WTC11 (cell line): ENCODE measurements around the gene PLCG2. TPM values are rescaled to one million over a fixed set of nuclear protein-coding genes. Genes with fewer than 3 reads are reported as not detected.
A peak's percentile ranks its signal among the peaks of the same experiment; 100 is the strongest.

Experiments used
- ATAC-seq: fragments of 200-7000 bp; cut with Tn5 transposase; 2 replicates; pipeline ENCODE4 v1.10.0; 2021; ENCODE audit warnings: mild to moderate bottlenecking, moderate library complexity
- CTCF ChIA-PET: fragments of 300-600 bp; sonication (Branson Sonifier 250); formaldehyde crosslinking; loops from one replicate; lab custom pipeline; 2021; ENCODE audit warnings: antibody characterized with exemption; lab: Charles Lee
- POLR2A ChIA-PET: fragments of 350-600 bp; sonication (Branson Sonifier 250); formaldehyde crosslinking; loops from one replicate; lab custom pipeline; 2021; ENCODE audit warnings: antibody characterized with exemption; lab: Charles Lee
- DNase-seq: peaks from one replicate; pipeline ENCODE4 v3.0.0; 2021; ENCODE audit warnings: low spot score
- H3K27ac Mint-ChIP-seq: 2 replicates; pipeline ENCODE4 v1.8.0; 2021; ENCODE audit warnings: mixed read lengths
- H3K27me3 Mint-ChIP-seq: 2 replicates; pipeline ENCODE4 v1.8.0; 2021; ENCODE audit warnings: low read depth, mild to moderate bottlenecking, moderate library complexity, mixed read lengths
- H3K36me3 Mint-ChIP-seq: 2 replicates; pipeline ENCODE4 v1.8.0; 2021; ENCODE audit warnings: mixed read lengths
- H3K4me1 Mint-ChIP-seq: 2 replicates; pipeline ENCODE4 v1.8.0; 2022; ENCODE audit warnings: mixed read lengths
- H3K4me3 Mint-ChIP-seq: 2 replicates; pipeline ENCODE4 v1.8.0; 2021; ENCODE audit warnings: mild to moderate bottlenecking, moderate library complexity, mixed read lengths
- H3K9me3 Mint-ChIP-seq: 2 replicates; pipeline ENCODE4 v1.8.0; 2021; ENCODE audit warnings: mixed read lengths
- AFF4 ChIP-seq: sonication (generic); formaldehyde crosslinking; IDR thresholded peaks from 2 replicates; pipeline ENCODE4 v1.8.1; 2023; ENCODE audit warnings: mild to moderate bottlenecking, missing genetic modification reagents, borderline replicate concordance
- ATF1 ChIP-seq: sonication (generic); formaldehyde crosslinking; IDR thresholded peaks from 2 replicates; pipeline ENCODE4 v1.8.1; 2023; ENCODE audit warnings: mild to moderate bottlenecking, moderate library complexity, missing genetic modification reagents
- ELF4 ChIP-seq: sonication (generic); formaldehyde crosslinking; IDR thresholded peaks from 2 replicates; pipeline ENCODE4 v1.8.1; 2022; ENCODE audit warnings: low read depth, mild to moderate bottlenecking, moderate library complexity, missing genetic modification reagents
- EMX1 ChIP-seq: fragments of 250-450 bp; sonication (Bioruptor Pico); IDR thresholded peaks from 2 replicates; pipeline ENCODE4 v1.8.0; 2021; ENCODE audit warnings: mild to moderate bottlenecking
- FOXP4 ChIP-seq: sonication (generic); formaldehyde crosslinking; IDR thresholded peaks from 2 replicates; pipeline ENCODE4 v1.8.0; 2022; ENCODE audit warnings: mild to moderate bottlenecking, missing genetic modification reagents
- JUN ChIP-seq: sonication (generic); formaldehyde crosslinking; IDR thresholded peaks from 2 replicates; pipeline ENCODE4 v1.8.0; 2023; ENCODE audit warnings: mild to moderate bottlenecking, missing genetic modification reagents
- KAT7 ChIP-seq: sonication (generic); formaldehyde crosslinking; IDR thresholded peaks from 2 replicates; pipeline ENCODE4 v1.8.1; 2023; ENCODE audit warnings: missing genetic modification reagents, mild to moderate bottlenecking, borderline replicate concordance
- MAX ChIP-seq: sonication (generic); formaldehyde crosslinking; IDR thresholded peaks from 2 replicates; pipeline ENCODE4 v1.8.0; 2022; ENCODE audit warnings: mild to moderate bottlenecking, missing genetic modification reagents
- SMAD4 ChIP-seq: sonication (generic); formaldehyde crosslinking; IDR thresholded peaks from 2 replicates; pipeline ENCODE4 v1.8.0; 2022; ENCODE audit warnings: mild to moderate bottlenecking, missing genetic modification reagents
- TEAD1 ChIP-seq: sonication (generic); formaldehyde crosslinking; IDR thresholded peaks from 2 replicates; pipeline ENCODE4 v1.8.0; 2022; ENCODE audit warnings: mild to moderate bottlenecking, missing genetic modification reagents
- USF1 ChIP-seq: sonication (generic); formaldehyde crosslinking; IDR thresholded peaks from 2 replicates; pipeline ENCODE4 v1.8.0; 2022; ENCODE audit warnings: mild to moderate bottlenecking, missing genetic modification reagents
- ZMAT4 ChIP-seq: fragments of 250-450 bp; sonication (Bioruptor Pico); IDR thresholded peaks from 2 replicates; pipeline ENCODE4 v1.9.0; 2021; ENCODE audit warnings: mild to moderate bottlenecking
- ZNF263 ChIP-seq: sonication (generic); formaldehyde crosslinking; IDR thresholded peaks from 2 replicates; pipeline ENCODE4 v1.8.1; 2022; ENCODE audit warnings: low read depth, mild to moderate bottlenecking, moderate library complexity, missing genetic modification reagents
- ZNF281 ChIP-seq: sonication (generic); formaldehyde crosslinking; IDR thresholded peaks from 2 replicates; pipeline ENCODE4 v1.8.0; 2023; ENCODE audit warnings: mild to moderate bottlenecking, missing genetic modification reagents
- ZNF532 ChIP-seq: fragments of 250-450 bp; sonication (Bioruptor Pico); IDR thresholded peaks from 2 replicates; pipeline ENCODE4 v1.9.0; 2021; ENCODE audit warnings: mild to moderate bottlenecking, borderline replicate concordance
- ZSCAN18 ChIP-seq: fragments of 250-450 bp; sonication (Bioruptor Pico); IDR thresholded peaks from 2 replicates; pipeline ENCODE4 v2.1.2; 2022; ENCODE audit warnings: mild to moderate bottlenecking, moderate library complexity
- total RNA-seq: library from RNA; stranded (reverse); gene quantifications from 3 replicates; pipeline ENCODE4 v1.2.3, GENCODE V29; 2021

PLCG2 gene
- total RNA-seq, 1 experiment from 2014 or later = 7.0 TPM

- Mint-ChIP-seq H3K4me1 (peaks cover 9% of the 10 kb centered on the region), H3K36me3 (no peaks in the 10 kb centered on the region), H3K27ac (no peak overlapping the region), H3K4me3 (no peak overlapping the region), H3K9me3 (peaks cover 4% of the 10 kb centered on the region; the same call in 1 of the 2 replicates), H3K27me3 (no peaks in the 10 kb centered on the region)
- ChIA-PET POLR2A (no interaction called here), CTCF (interaction anchor here (0.6 to 2.0 kb wide), 25 partner anchors 9 to 527 kb away, joined by 3 to 13 read pairs (median 4); partner anchors contain the start of gene GAN)
- DNase-seq (no peak), ATAC-seq (no peak)
- no peak for TF ChIP-seq FOXP4
- no peak for TF ChIP-seq MAX (CRISPR knock-in tag)
- no peak for TF ChIP-seq USF1 (CRISPR knock-in tag)
- TF ChIP-seq ZSCAN18 (CRISPR knock-in tag) = no peak
- no peak for TF ChIP-seq ATF1 (CRISPR knock-in tag)
- no peak for TF ChIP-seq TEAD1 (CRISPR knock-in tag)
- TF ChIP-seq ZMAT4 (CRISPR knock-in tag) = no peak
- TF ChIP-seq EMX1 (CRISPR knock-in tag) = no peak
- TF ChIP-seq SMAD4 (CRISPR knock-in tag) = no peak
These were observed 62.6 kb downstream of the PLCG2 start for GRCh38 chr16:81841722-81842121.

GRCh38 chr16:81842564-81843242 lies 63.6 kb downstream of the PLCG2 start:
- CTCF ChIA-PET = interaction anchor here (0.6 to 2.0 kb wide), 26 partner anchors 8 to 528 kb away, joined by 3 to 13 read pairs (median 4); partner anchors contain the start of gene GAN
- Mint-ChIP-seq H3K27me3 (no peaks in the 10 kb centered on the region), H3K4me3 (no peak overlapping the region), H3K27ac (no peak overlapping the region), H3K36me3 (no peaks in the 10 kb centered on the region), H3K4me1 (peaks cover 6% of the 10 kb centered on the region), H3K9me3 (peaks cover 4% of the 10 kb centered on the region; the same call in 1 of the 2 replicates)
- no peak for DNase-seq
- POLR2A ChIA-PET = no interaction called here
- peak; percentile 73 for ATAC-seq
- TF ChIP-seq ZNF281 (no peak), ZNF263 (no peak), AFF4 (no peak), ZNF532 (CRISPR knock-in tag) (no peak), JUN (no peak), ELF4 (no peak), KAT7 (CRISPR knock-in tag) (no peak), MAX (CRISPR knock-in tag) (no peak)
